Suppressor macrophage treated with lipopolysaccharide for 4 hours (primary cell): Measurements from ENCODE around the gene KREMEN1.

ENCODE experiments used
- DNase-seq: peaks from one replicate; pipeline ENCODE4 v3.0.0-alpha.2; 2020

KREMEN1 gene

GRCh38 chr22:29136782-29137700 lies 64.2 kb downstream of the KREMEN1 start:
- DNase-seq: no peak

- DNase-seq: no peak
Observed at GRCh38 chr22:29138556-29139305, 65.9 kb downstream of the KREMEN1 start.

- DNase-seq: no peak
Observed at GRCh38 chr22:29139965-29140782, 67.3 kb downstream of the KREMEN1 start.

GRCh38 chr22:29141078-29141688 lies 68.3 kb downstream of the KREMEN1 start:
- no peak for DNase-seq

- no peak for DNase-seq
Observed at GRCh38 chr22:29142116-29142515, 69.3 kb downstream of the KREMEN1 start.

GRCh38 chr22:29143941-29144785 lies 71.3 kb downstream of the KREMEN1 start:
- no peak for DNase-seq

GRCh38 chr22:29144786-29145160 lies 71.9 kb downstream of the KREMEN1 start:
- DNase-seq: no peak

GRCh38 chr22:29145321-29146072 lies 72.7 kb downstream of the KREMEN1 start:
- no peak for DNase-seq

GRCh38 chr22:29146091-29146560 lies 73.3 kb downstream of the KREMEN1 start:
- no peak for DNase-seq

- no peak for DNase-seq
Observed at GRCh38 chr22:29146771-29147170, 73.9 kb downstream of the KREMEN1 start.

- DNase-seq: no peak
Observed at GRCh38 chr22:29147331-29147899, 74.6 kb downstream of the KREMEN1 start.

- no peak for DNase-seq
Observed at GRCh38 chr22:29148036-29148435, 75.2 kb downstream of the KREMEN1 start.

GRCh38 chr22:29148826-29149225 lies 76.0 kb downstream of the KREMEN1 start:
- no peak for DNase-seq

- DNase-seq: no peak
Observed at GRCh38 chr22:29149841-29150555, 77.2 kb downstream of the KREMEN1 start.

GRCh38 chr22:29150701-29151100 lies 77.9 kb downstream of the KREMEN1 start:
- no peak for DNase-seq

GRCh38 chr22:29151316-29151715 lies 78.5 kb downstream of the KREMEN1 start:
- no peak for DNase-seq

GRCh38 chr22:29152045-29152953 lies 79.5 kb downstream of the KREMEN1 start:
- peak; percentile 67 for DNase-seq

- peak; percentile 94 for DNase-seq
Observed at GRCh38 chr22:29152954-29153719, 80.3 kb downstream of the KREMEN1 start.
